Esophagus muscularis mucosa (tissue), 4 donors: ENCODE data around the gene TBC1D32. TPM values are rescaled to one million over a fixed set of nuclear protein-coding genes. Genes with fewer than 3 reads are reported as not detected.
"Not testable (repeated sequence)": the region's sequence is repeated elsewhere in the genome, so short reads cannot be mapped to it uniquely, and the experiment has no call there.

ENCODE experiments used
- DNase-seq: peaks from one replicate; pipeline ENCODE4 v3.0.0-alpha.2; 2017; ENCODE audit errors: extremely low spot score
- H3K27ac ChIP-seq, 4 donors: fragments of 200-600 bp; sonication (generic); replicated peaks in 1 of 4; 1 replicate in 3 of 4; 2 replicates in 1 of 4; pipeline ENCODE4 v1.5.1; 2016 to 2019; ENCODE audit warnings: mild to moderate bottlenecking in 1 of 4
- H3K27me3 ChIP-seq, 4 donors: fragments of 200-600 bp; sonication (generic); one replicate each; pipeline versions ENCODE4 v1.5.1 to v1.6.0; 2016 to 2019
- H3K36me3 ChIP-seq, 4 donors: fragments of 200-600 bp; sonication (generic); one replicate each; pipeline ENCODE4 v1.5.1; 2016 to 2019
- H3K4me1 ChIP-seq, 4 donors: fragments of 200-600 bp; sonication (generic); one replicate each; pipeline ENCODE4 v1.5.1; 2016 to 2019
- H3K4me3 ChIP-seq, 4 donors: fragments of 200-600 bp; sonication (generic); 1 replicate in 2 of 4; 2 replicates in 2 of 4; pipeline ENCODE4 v1.5.1; 2016 to 2019; ENCODE audit warnings: mild to moderate bottlenecking in 4 of 4, moderate library complexity in 1 of 4
- H3K9me3 ChIP-seq, 4 donors: fragments of 200-600 bp; sonication (generic); 1 replicate in 3 of 4; 2 replicates in 1 of 4; pipeline ENCODE4 v1.5.1; 2016 to 2019
- EP300 ChIP-seq: sonication (generic); formaldehyde crosslinking; IDR thresholded peaks from one replicate; pipeline ENCODE4 v1.6.1; 2017; ENCODE audit warnings: antibody characterized with exemption
- POLR2A ChIP-seq: fragments of 450-650 bp; IDR thresholded peaks from one replicate; pipeline ENCODE4 v1.6.1; 2017; ENCODE audit warnings: antibody characterized with exemption, moderate library complexity, mild to moderate bottlenecking, low read depth
- POLR2AphosphoS5 ChIP-seq, 2 donors: sonication (generic); formaldehyde crosslinking; IDR thresholded peaks; one replicate each; pipeline ENCODE4 v1.6.1; 2017; ENCODE audit warnings: antibody characterized with exemption in 2 of 2
- WGBS: methylation state at CpG from one replicate; pipeline ENCODE4 v1.1.5; 2018; 5-methylcytosine and 5-hydroxymethylcytosine counted together
- intact Hi-C: fragments of 100-400 bp; cut with DNase I; formaldehyde crosslinking; loops from one replicate; pipeline ENCODE4 v1.15.1; 2023
- total RNA-seq, 4 donors: library from RNA; depleted of rRNA; stranded (reverse); fragments of >200 nt; gene quantifications; one replicate each; pipeline versions ENCODE4 v1.1.0 to v1.2.1, GENCODE V29; 2016
- TF ChIP-seq, protein P1 (sequence below), 3 experiments: fragments of 200-600 bp in 2 of 3; fragments of 450-650 bp in 1 of 3; sonication (generic) in 2 of 3; IDR thresholded peaks; one replicate each; pipeline ENCODE4 v1.5.1; 2017 to 2019; ENCODE audit warnings: antibody characterized with exemption in 3 of 3, mild to moderate bottlenecking in 2 of 3, moderate library complexity in 1 of 3

TBC1D32 gene
- total RNA-seq, 4 donors from 2014 or later = 2.2 to 3.3 (median 2.8) TPM

DNA sequence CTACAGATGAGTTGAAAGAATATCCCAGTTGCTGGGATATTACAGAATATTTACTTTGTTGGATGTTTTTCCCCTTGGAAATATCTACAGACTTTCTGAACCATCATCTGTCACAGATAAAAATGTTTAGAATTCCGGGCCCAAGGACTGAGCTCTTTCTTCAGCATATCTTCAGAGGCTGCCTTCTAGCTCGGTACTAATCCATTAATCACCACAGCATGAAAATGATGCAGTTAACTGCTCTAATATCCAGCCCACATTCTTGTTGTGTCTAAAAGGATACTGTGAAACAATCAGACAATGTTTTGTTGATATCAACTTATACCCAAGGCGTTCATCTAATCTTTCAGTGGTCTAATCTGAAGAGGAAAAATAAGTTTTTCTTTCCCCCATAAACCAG is 247.4 kb downstream of the TBC1D32 start:
- 62% methylated on average over 3 of the region's 3 CpGs for WGBS
- no peak for DNase-seq
- Histone ChIP-seq H3K36me3 (no peaks in the 10 kb centered on the region), H3K27ac (no peak overlapping the region), H3K4me3 (no peak overlapping the region), H3K27me3 (no peaks in the 10 kb centered on the region), H3K4me1 (no peaks in the 10 kb centered on the region), H3K9me3 (no peaks in the 10 kb centered on the region)
- TF ChIP-seq POLR2A (no peak), POLR2AphosphoS5 (IDR thresholded peaks at IDR 0.05) (no peak)
- TF ChIP-seq, protein P1, sequence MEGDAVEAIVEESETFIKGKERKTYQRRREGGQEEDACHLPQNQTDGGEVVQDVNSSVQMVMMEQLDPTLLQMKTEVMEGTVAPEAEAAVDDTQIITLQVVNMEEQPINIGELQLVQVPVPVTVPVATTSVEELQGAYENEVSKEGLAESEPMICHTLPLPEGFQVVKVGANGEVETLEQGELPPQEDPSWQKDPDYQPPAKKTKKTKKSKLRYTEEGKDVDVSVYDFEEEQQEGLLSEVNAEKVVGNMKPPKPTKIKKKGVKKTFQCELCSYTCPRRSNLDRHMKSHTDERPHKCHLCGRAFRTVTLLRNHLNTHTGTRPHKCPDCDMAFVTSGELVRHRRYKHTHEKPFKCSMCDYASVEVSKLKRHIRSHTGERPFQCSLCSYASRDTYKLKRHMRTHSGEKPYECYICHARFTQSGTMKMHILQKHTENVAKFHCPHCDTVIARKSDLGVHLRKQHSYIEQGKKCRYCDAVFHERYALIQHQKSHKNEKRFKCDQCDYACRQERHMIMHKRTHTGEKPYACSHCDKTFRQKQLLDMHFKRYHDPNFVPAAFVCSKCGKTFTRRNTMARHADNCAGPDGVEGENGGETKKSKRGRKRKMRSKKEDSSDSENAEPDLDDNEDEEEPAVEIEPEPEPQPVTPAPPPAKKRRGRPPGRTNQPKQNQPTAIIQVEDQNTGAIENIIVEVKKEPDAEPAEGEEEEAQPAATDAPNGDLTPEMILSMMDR (IDR thresholded peaks at IDR 0.05) = no peak
- intact Hi-C loops = no loop called here

DNA sequence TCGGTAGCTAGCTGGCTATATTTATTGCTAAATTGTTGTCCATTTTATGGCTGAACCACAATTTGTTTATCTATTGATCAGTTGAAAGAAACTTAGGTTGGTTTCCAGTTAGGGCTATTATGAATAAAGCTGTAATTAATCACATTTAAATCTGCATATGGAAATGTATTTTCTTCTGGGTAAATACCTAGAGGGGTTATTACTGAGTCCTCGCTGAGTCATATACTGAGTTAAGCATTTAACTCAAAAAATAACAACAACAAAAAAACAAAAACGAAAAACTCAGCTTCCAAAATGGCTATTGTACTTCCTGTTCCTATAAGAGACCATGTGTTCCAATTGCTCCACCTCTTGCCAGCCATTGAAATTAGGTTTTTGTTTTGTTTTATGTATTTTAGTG is 258.2 kb downstream of the TBC1D32 start:
- Histone ChIP-seq H3K4me3 (no peak overlapping the region), H3K36me3 (no peaks in the 10 kb centered on the region), H3K4me1 (no peaks in the 10 kb centered on the region), H3K9me3 (no peaks in the 10 kb centered on the region), H3K27me3 (no peaks in the 10 kb centered on the region), H3K27ac (no peak overlapping the region)
- intact Hi-C loops = no loop called here
- TF ChIP-seq POLR2A = no peak
- no peak for TF ChIP-seq EP300
- TF ChIP-seq, protein P1 (IDR thresholded peaks at IDR 0.05) = no peak
- TF ChIP-seq POLR2AphosphoS5 (IDR thresholded peaks at IDR 0.05) = no peak
- DNase-seq = no peak
- WGBS = 89% methylated on average over 3 of the region's 3 CpGs

DNA sequence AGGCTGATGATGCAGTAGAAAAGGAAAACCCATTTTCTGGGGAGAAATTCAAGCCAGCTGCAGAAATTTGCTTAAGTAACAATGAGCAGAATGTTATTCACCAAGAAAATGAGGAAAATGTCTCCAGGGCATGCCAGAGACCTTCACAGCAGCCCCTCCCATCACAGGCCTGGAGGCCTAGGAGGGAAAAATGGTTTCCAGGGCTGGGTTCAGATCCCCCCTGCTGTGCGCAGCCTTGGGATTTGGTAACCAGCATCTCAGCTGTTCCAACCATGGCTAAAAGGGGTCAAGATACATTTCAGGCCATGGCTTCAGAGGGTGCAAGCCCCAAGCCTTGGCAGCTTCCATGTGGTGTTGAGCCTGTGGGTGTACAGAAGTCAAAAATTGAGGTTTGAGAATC is 265.5 kb downstream of the TBC1D32 start:
- WGBS = 100% methylated on average over 1 of the region's 1 CpG
- H3K27ac ChIP-seq, DNase-seq, H3K4me1 ChIP-seq, H3K36me3 ChIP-seq, H3K9me3 ChIP-seq, intact Hi-C loops, H3K27me3 ChIP-seq, H3K4me3 ChIP-seq: not testable (repeated sequence)

GRCh38 chr6:121067381-121067780 is 266.9 kb downstream of the TBC1D32 start:
- H3K4me1 ChIP-seq = no peaks in the 10 kb centered on the region
- intact Hi-C loops = no loop called here

DNA sequence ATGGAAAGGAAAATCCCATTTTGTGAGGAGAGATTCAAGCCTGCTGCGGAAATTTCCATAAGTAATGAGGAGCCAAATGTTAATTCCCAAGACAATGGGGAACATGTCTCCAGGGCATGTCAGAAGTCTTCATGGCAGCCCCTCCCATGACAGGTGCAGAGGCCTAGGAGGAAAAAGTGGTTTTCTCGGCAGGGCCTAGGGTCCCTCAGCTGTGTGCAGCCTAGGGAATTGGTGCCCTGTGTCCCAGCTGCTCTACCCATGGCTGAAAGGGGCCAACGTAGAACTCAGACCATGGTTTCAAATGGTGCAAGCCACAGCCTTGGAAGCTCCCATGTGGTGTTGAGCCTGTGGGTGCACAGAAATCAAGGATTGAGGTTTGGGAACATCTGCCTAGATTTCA is 269.9 kb downstream of the TBC1D32 start:
- Histone ChIP-seq H3K27me3 (no peaks in the 10 kb centered on the region), H3K4me1 (no peaks in the 10 kb centered on the region), H3K9me3 (peaks cover 0 to 7% (median 0%) of the 10 kb centered on the region in 4 donors), H3K4me3 (no peak overlapping the region), H3K36me3 (no peaks in the 10 kb centered on the region), H3K27ac (no peak overlapping the region)
- intact Hi-C loops = no loop called here
- 96% methylated on average over 3 of the region's 3 CpGs for WGBS
- TF ChIP-seq EP300 (no peak), POLR2A (no peak)
- TF ChIP-seq, protein P1 (IDR thresholded peaks at IDR 0.05) = no peak
- no peak for DNase-seq

More at GRCh38 chr6:121067381-121067780, 266.9 kb downstream of the TBC1D32 start:
- peaks cover 0 to 7% (median 0%) of the 10 kb centered on the region in 4 donors for H3K9me3 ChIP-seq
- H3K27ac ChIP-seq = no peak overlapping the region
- DNase-seq = no peak
- no peak overlapping the region for H3K4me3 ChIP-seq
- no peaks in the 10 kb centered on the region for H3K27me3 ChIP-seq
- no peak for TF ChIP-seq POLR2AphosphoS5 (IDR thresholded peaks at IDR 0.05)
- TF ChIP-seq POLR2A = no peak
- no peak for TF ChIP-seq EP300
- TF ChIP-seq, protein P1 (IDR thresholded peaks at IDR 0.05) = no peak
- H3K36me3 ChIP-seq = no peaks in the 10 kb centered on the region
